Gastroesophageal sphincter (tissue), 4 donors: ENCODE data around the gene DNAJC5. TPM values are rescaled to one million over a fixed set of nuclear protein-coding genes. Genes with fewer than 3 reads are reported as not detected.

Experiments
- ATAC-seq: fragments of 150-250 bp; one replicate; pipeline ENCODE4 v1.9.1; 2016; ENCODE audit warnings: mild to moderate bottlenecking, moderate library complexity
- H3K27ac ChIP-seq, 4 donors: fragments of 200-600 bp; sonication (generic) in 3 of 4; 1 replicate in 3 of 4; 2 replicates in 1 of 4; pipeline ENCODE4 v1.5.1; 2016 to 2019
- H3K27me3 ChIP-seq: fragments of 200-600 bp; sonication (generic); one replicate; pipeline ENCODE4 v1.5.1; 2019
- H3K36me3 ChIP-seq, 2 donors: fragments of 200-600 bp; sonication (generic); one replicate each; pipeline ENCODE4 v1.5.1; 2019; ENCODE audit warnings: control low read depth in 1 of 2
- H3K4me1 ChIP-seq, 3 donors: fragments of 200-600 bp; sonication (generic); 1 replicate in 2 of 3; 2 replicates in 1 of 3; pipeline ENCODE4 v1.5.1; 2016 to 2019; ENCODE audit warnings: control low read depth in 2 of 3
- H3K4me3 ChIP-seq, 2 donors: fragments of 200-600 bp; sonication (generic); one replicate each; pipeline ENCODE4 v1.5.1; 2019; ENCODE audit warnings: mild to moderate bottlenecking in 1 of 2, moderate library complexity in 1 of 2
- H3K9me3 ChIP-seq, 3 donors: fragments of 200-600 bp; sonication (generic); one replicate each; pipeline ENCODE4 v1.5.1; 2017 to 2019; ENCODE audit warnings: control low read depth in 2 of 3
- EP300 ChIP-seq: sonication (generic); formaldehyde crosslinking; IDR thresholded peaks from one replicate; pipeline ENCODE4 v1.6.1; 2017; ENCODE audit warnings: antibody characterized with exemption, mild to moderate bottlenecking
- POLR2A ChIP-seq, 2 donors: fragments of 450-650 bp; IDR thresholded peaks; one replicate each; pipeline ENCODE4 v1.6.1; 2017; ENCODE audit warnings: antibody characterized with exemption in 2 of 2, mild to moderate bottlenecking in 2 of 2, moderate library complexity in 1 of 2
- POLR2AphosphoS5 ChIP-seq: sonication (generic); formaldehyde crosslinking; IDR thresholded peaks from one replicate; pipeline ENCODE4 v1.6.1; 2017; ENCODE audit warnings: antibody characterized with exemption
- WGBS, 2 donors: methylation state at CpG; one replicate each; pipeline ENCODE4 v1.1.5; 2018; ENCODE audit warnings: low coverage in 1 of 2; 5-methylcytosine and 5-hydroxymethylcytosine counted together
- total RNA-seq, 4 donors: library from RNA; depleted of rRNA; stranded (reverse); fragments of >200 nt; gene quantifications; one replicate each; pipeline ENCODE4 v1.1.0, GENCODE V29; 2016
- TF ChIP-seq, protein P1 (sequence below), 4 experiments: fragments of 200-600 bp in 2 of 4; fragments of 450-650 bp in 2 of 4; sonication (generic) in 1 of 4; IDR thresholded peaks; one replicate each; pipeline ENCODE4 v1.5.1; 2017 to 2019; ENCODE audit warnings: antibody characterized with exemption in 4 of 4, mild to moderate bottlenecking in 2 of 4, moderate library complexity in 2 of 4

DNAJC5 gene, protein sequence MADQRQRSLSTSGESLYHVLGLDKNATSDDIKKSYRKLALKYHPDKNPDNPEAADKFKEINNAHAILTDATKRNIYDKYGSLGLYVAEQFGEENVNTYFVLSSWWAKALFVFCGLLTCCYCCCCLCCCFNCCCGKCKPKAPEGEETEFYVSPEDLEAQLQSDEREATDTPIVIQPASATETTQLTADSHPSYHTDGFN
- 10 to 100 TPM; 44.7 to 70.6 (median 47.6) TPM for total RNA-seq

DNA sequence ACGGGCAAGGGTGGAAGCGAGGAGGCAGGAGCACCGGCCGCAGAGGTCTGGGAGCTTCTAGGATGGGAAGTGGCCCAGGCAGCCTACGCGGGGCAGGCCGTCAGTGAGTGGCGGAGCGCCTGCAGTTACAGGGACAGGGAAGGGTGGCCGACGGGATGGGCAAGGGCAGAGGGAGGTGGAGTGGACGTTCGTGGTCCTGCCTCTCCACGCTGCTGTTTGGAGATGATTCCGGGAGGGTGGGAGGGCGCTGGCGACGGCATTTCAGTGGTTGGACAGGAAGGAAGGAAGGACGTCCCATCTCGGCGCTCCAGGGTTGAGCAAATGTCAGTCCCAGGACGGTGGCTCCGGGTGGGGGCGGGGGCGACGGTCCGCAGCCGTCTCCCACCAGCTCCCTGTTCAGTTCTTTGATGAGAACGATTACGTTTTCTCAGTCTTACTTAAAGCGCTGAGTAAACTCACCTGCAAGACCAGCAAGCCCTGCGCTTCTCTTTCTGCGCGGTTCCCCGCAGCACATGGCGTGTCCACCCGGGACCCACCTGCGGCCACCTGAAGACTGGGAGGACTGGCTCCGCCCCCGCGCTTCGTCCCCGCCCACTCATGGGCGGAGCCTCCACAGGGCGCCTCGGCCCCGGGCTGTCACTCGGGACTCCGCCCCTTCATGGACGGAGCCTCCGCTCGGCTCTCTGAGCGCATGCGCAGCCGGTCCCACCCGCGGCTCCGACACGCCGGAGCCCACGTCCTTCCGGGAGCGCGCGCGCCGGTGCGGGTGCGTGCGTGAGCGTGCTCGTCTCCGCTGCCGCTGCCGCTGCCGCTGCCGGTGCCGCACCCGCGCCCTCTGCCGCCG, at the start of gene DNAJC5:
Gene DNAJC5, plus strand, starts transcription at position 769 of the 844 bp plus-strand sequence. CDS start 33,220 bp downstream, outside the sequence.
- H3K36me3 ChIP-seq: peaks cover 0 to 31% of the 10 kb centered on the region in 2 donors
- peak; percentile 97 for ATAC-seq
- peaks cover 0 to 45% (median 15%) of the 10 kb centered on the region in 3 donors for H3K4me1 ChIP-seq
- no peaks in the 10 kb centered on the region for H3K27me3 ChIP-seq
- peak within 1 kb of the TSS; percentile 49 to 65 for H3K4me3 ChIP-seq
- 0 to 8% methylated on average over 11 to 13 of the region's 82 CpGs for WGBS, 2 donors
- peak within 1 kb of the TSS; percentile 7 to 87 (median 82) for H3K27ac ChIP-seq
- H3K9me3 ChIP-seq: no peaks in the 10 kb centered on the region
- TF ChIP-seq EP300: no peak
- peak; percentile 46 to 52 for TF ChIP-seq POLR2A (IDR thresholded peaks at IDR 0.05)

DNA sequence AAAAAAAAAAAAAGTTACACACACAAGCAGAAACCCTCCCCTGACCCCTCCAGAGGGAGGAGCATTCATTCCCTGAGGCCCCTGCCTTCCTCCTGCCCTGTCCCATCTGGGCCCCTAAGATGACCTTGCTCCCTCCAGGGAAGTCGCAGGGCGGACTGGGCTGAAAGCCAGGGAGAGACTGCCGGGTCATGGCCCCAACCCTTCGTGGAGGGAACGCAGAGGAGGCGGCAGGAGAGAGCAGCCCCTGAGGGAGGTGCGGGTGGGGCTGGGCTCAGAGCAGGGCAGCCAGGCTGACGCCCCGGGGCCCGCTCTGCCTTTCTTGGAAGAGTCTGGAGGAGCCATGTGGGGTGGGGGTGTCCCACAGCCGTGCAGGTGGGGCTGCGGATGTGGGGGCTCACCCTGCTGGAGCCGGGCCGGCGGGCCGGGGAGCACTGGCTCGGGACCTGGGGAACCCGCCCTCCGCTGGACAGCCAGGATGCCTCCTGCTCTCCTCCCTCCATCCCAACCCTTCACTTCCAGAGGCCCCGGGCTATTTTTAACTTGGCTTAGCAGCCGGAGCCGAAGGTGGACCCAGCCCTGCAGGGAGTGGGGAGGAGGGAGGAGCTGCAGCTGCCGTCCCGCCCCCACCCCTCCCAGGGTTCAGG, 48.7 kb upstream of the DNAJC5 start:
- H3K27me3 ChIP-seq: peaks cover 41% of the 10 kb centered on the region
- TF ChIP-seq POLR2AphosphoS5 (no peak), POLR2A (IDR thresholded peaks at IDR 0.05) (no peak), EP300 (no peak)
- TF ChIP-seq, protein P1, sequence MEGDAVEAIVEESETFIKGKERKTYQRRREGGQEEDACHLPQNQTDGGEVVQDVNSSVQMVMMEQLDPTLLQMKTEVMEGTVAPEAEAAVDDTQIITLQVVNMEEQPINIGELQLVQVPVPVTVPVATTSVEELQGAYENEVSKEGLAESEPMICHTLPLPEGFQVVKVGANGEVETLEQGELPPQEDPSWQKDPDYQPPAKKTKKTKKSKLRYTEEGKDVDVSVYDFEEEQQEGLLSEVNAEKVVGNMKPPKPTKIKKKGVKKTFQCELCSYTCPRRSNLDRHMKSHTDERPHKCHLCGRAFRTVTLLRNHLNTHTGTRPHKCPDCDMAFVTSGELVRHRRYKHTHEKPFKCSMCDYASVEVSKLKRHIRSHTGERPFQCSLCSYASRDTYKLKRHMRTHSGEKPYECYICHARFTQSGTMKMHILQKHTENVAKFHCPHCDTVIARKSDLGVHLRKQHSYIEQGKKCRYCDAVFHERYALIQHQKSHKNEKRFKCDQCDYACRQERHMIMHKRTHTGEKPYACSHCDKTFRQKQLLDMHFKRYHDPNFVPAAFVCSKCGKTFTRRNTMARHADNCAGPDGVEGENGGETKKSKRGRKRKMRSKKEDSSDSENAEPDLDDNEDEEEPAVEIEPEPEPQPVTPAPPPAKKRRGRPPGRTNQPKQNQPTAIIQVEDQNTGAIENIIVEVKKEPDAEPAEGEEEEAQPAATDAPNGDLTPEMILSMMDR (IDR thresholded peaks at IDR 0.05): no peak
- ATAC-seq: peak; percentile 61
- no peaks in the 10 kb centered on the region for H3K9me3 ChIP-seq
- WGBS, 2 donors: 0% methylated on average over 2 to 3 of the region's 24 CpGs
- H3K4me1 ChIP-seq: peaks cover 0 to 39% (median 21%) of the 10 kb centered on the region in 3 donors
- H3K27ac ChIP-seq: peak overlapping the region in 3 of 4 donors; percentile 41 to 77 (median 73)
- H3K4me3 ChIP-seq: peak overlapping the region in 1 of 2 donors; percentile 27
- H3K36me3 ChIP-seq: no peaks in the 10 kb centered on the region

DNA sequence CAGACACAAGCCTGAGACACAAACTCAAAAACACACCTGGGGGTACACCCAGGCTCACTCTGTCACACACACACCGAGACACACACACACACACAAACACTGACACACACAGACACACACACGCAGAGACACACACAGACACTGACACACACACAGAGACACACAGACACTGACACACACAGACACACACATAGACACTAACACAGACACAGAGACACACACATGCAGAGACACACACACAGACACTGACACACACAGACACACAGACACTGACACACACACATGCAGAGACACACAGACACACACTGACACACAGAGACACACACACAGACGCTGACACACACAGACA, 48.1 kb upstream of the DNAJC5 start:
- Histone ChIP-seq H3K9me3 (no peaks in the 10 kb centered on the region), H3K4me3 (no peak overlapping the region), H3K4me1 (peaks cover 0 to 39% (median 21%) of the 10 kb centered on the region in 3 donors), H3K36me3 (no peaks in the 10 kb centered on the region), H3K27ac (peak overlapping the region in 3 of 4 donors; percentile 41 to 77 (median 73)), H3K27me3 (peaks cover 41% of the 10 kb centered on the region)
- 17% methylated on average over 1 of the region's 3 CpGs; no CpG with 5 or more reads in 1 of the 2 donors for whole genome bisulfite sequencing, 2 donors
- ATAC-seq: no peak
- TF ChIP-seq, protein P1 (IDR thresholded peaks at IDR 0.05): no peak
- no peak for TF ChIP-seq POLR2AphosphoS5
- no peak for TF ChIP-seq EP300
- TF ChIP-seq POLR2A (IDR thresholded peaks at IDR 0.05): no peak

DNA sequence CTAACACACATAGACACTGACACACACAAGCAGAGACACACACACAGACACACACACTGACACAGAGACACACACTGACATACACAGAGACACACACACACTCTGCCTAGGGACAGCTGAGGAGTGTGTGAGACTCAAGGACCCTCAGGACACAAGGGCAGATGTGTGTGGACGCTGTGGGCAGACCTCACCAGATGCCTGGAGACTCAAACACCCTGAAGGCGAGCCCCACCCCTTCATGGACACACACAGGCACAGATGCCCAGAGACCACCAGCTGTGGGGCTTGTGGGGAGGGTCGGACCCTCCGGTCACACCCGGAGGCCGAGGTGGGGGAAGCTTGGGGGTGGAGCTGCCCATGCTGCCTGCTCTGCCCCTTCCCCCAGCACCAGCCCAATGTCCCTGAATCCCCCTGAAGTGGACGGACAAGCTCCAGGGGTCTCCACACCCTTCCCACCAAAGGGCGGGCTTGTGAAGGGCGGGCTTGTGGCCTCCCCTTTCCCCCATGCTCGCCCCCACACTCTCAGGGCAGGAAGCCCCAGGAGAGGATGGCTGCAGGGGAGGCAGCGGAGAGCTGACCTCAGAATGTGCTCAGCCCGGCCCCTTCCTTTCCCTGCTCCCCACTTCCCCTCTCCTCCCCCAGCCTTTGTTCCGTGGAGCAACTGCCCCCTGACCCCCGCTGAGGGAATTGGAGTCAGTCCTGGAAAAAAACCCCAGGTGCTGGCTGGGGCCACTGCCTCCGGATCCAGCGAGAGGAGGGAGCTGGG, 47.5 kb upstream of the DNAJC5 start:
- Histone ChIP-seq H3K27ac (peak overlapping the region in 3 of 4 donors; percentile 41 to 77 (median 73)), H3K4me3 (no peak overlapping the region), H3K27me3 (peaks cover 44% of the 10 kb centered on the region), H3K36me3 (no peaks in the 10 kb centered on the region), H3K9me3 (no peaks in the 10 kb centered on the region), H3K4me1 (peaks cover 0 to 39% (median 21%) of the 10 kb centered on the region in 3 donors)
- no CpG with 5 or more reads among the region's 16 CpGs for WGBS, 2 donors
- TF ChIP-seq, protein P1 (IDR thresholded peaks at IDR 0.05): no peak
- TF ChIP-seq POLR2A (IDR thresholded peaks at IDR 0.05): no peak
- no peak for TF ChIP-seq EP300
- no peak for TF ChIP-seq POLR2AphosphoS5
- ATAC-seq: peak; percentile 38
